Esophagus (tissue), 2 donors: ENCODE measurements around the gene KPNA4. TPM values are rescaled to one million over a fixed set of nuclear protein-coding genes. Genes with fewer than 3 reads are reported as not detected.

Experiments
- H3K27ac ChIP-seq, 2 donors: one replicate each; pipeline ENCODE4 v1.5.1; 2013; ENCODE audit warnings: low read depth in 2 of 2, mild to moderate bottlenecking in 2 of 2, inconsistent platforms in 1 of 2, low read length in 1 of 2, moderate library complexity in 1 of 2
- H3K27me3 ChIP-seq, 2 donors: one replicate each; pipeline ENCODE4 v1.6.1; 2013; ENCODE audit warnings: low read length in 2 of 2, control low read depth in 1 of 2, mild to moderate bottlenecking in 1 of 2; ENCODE audit not compliant: insufficient read depth in 2 of 2, control insufficient read depth in 1 of 2
- H3K36me3 ChIP-seq, 2 donors: one replicate each; pipeline ENCODE4 v1.6.1; 2013; ENCODE audit warnings: low read length in 1 of 2; ENCODE audit not compliant: control insufficient read depth in 2 of 2, insufficient read depth in 2 of 2
- H3K4me1 ChIP-seq, 2 donors: one replicate each; pipeline ENCODE4 v1.6.1; 2013; ENCODE audit warnings: low read length in 1 of 2; ENCODE audit not compliant: control insufficient read depth in 2 of 2, insufficient read depth in 2 of 2
- H3K4me3 ChIP-seq, 2 donors: one replicate each; pipeline ENCODE4 v1.5.1; 2013; ENCODE audit warnings: low read length in 2 of 2, mild to moderate bottlenecking in 2 of 2, low read depth in 1 of 2, moderate library complexity in 1 of 2
- H3K9me3 ChIP-seq, 2 donors: one replicate each; pipeline ENCODE4 v1.6.1; 2013; ENCODE audit warnings: mild to moderate bottlenecking in 2 of 2, low read depth in 1 of 2, low read length in 1 of 2, moderate library complexity in 1 of 2; ENCODE audit not compliant: control insufficient read depth in 2 of 2, insufficient read depth in 1 of 2
- WGBS, 2 donors: extraction: QIAGEN DNeasy Blood & Tissue Kit; methylation state at CpG; one replicate each; pipeline ENCODE4 v1.1.7; 2013; 5-methylcytosine and 5-hydroxymethylcytosine counted together
- polyA plus RNA-seq, 2 donors: library from polyadenylated mRNA; stranded (reverse); fragments of 200-250 nt; gene quantifications; one replicate each; pipeline ENCODE4 v1.2.3, GENCODE V29; 2013
- donor health status: healthy with polysubstance abuse.
- donor health status: Bipolar disorder and iron deficiency.

KPNA4 gene
- polyA plus RNA-seq, 2 donors, result 13.7 to 16.3 TPM

DNA sequence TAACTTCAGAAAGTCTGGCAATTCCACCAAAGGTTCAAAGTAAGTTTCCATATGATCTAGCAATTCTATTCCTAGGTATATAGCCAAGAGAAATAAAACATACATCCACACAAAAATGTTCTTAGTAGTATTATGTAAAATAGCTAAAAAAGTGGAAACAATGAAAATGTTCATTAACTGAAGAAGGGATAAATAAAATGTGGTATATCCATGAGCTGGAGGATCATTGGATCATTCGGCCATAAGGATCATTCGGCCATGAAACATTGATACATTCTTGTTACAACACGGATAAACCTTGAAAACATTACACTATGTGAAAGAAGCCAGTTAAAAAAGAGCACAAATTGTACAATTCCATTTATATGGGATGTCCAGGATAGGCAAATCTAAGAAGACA is 2.4 kb downstream of the KPNA4 start:
- Histone ChIP-seq H3K4me1 (no peaks in the 10 kb centered on the region), H3K27me3 (no peaks in the 10 kb centered on the region)

DNA sequence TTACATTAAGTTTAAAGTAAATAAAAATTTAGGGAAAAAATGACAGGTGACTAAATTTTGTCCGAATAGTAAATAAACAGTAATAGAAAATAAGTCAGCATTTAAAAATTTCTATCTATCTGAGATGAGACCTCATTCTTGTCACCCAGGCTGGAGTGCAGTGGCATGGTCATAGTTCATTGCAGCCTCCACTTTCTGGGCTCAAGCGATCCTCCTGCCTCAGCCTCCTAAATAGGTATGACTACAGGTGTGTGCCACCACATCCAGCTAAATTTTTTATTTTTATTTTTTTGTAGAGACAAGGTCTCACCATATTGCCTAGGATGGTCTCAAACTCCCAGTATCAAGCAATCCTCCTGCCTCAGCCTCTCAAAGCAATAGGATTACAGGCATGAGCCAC is 7.8 kb downstream of the KPNA4 start:
- H3K27ac ChIP-seq, result no peak overlapping the region
- no peak overlapping the region for H3K4me3 ChIP-seq
- WGBS, 2 donors, result 98% methylated on average over 2 of the region's 2 CpGs
- no peaks in the 10 kb centered on the region for H3K27me3 ChIP-seq
- peaks cover 0 to 8% of the 10 kb centered on the region in 2 donors for H3K4me1 ChIP-seq
- no peaks in the 10 kb centered on the region for H3K36me3 ChIP-seq
- no peaks in the 10 kb centered on the region for H3K9me3 ChIP-seq

More for the DNA sequence above, 2.4 kb downstream of the KPNA4 start:
- 88 to 90% methylated on average over 3 of the region's 3 CpGs for WGBS, 2 donors
- Histone ChIP-seq H3K36me3 (no peaks in the 10 kb centered on the region), H3K9me3 (no peaks in the 10 kb centered on the region), H3K4me3 (no peak overlapping the region), H3K27ac (no peak overlapping the region)

DNA sequence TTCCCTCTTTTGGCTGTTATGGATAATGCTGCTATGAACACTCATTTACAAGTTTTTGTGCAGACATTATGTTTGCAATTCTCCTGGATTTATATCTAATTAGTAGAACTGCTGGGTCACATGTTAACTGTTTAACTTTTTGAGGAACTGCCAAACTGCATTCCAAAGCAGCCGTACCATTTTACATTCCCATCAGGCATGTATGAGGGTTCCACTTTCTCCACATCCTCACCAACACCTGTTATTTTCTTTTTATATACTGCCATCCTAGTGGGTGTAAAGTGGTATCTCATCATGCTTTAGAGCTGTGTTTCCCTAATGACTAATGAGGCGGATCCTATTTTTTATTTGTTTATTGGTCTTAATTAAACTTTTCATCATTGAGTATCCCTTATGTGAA is 9.2 kb downstream of the KPNA4 start:
- Histone ChIP-seq H3K36me3 (no peaks in the 10 kb centered on the region), H3K4me1 (peaks cover 0 to 8% of the 10 kb centered on the region in 2 donors), H3K27me3 (no peaks in the 10 kb centered on the region), H3K4me3 (no peak overlapping the region), H3K27ac (no peak overlapping the region), H3K9me3 (no peaks in the 10 kb centered on the region)
- 81 to 89% methylated on average over 2 of the region's 2 CpGs for WGBS, 2 donors

DNA sequence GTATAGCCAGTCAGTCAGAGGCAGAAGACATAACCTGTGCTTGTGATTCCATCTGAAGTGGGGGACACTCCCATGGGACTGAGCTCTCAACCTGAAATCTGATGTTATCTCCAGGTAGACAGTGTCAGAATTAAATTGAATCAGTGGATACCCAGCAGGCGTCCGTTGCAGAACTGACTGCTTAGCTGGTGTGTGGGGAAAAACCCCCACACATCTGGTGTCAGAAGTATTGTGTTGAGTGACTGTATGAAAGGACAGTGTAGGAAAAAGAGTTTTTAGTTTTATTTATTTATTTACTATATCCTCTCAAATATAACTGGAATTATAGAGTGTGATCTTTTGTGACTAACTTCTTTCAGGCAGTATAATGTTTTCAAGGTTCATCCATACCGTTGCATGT is 10.4 kb downstream of the KPNA4 start:
- WGBS, 2 donors, result 93 to 96% methylated on average over 3 of the region's 3 CpGs
- H3K4me1 ChIP-seq, result peaks cover 0 to 8% of the 10 kb centered on the region in 2 donors
- no peak overlapping the region for H3K27ac ChIP-seq

DNA sequence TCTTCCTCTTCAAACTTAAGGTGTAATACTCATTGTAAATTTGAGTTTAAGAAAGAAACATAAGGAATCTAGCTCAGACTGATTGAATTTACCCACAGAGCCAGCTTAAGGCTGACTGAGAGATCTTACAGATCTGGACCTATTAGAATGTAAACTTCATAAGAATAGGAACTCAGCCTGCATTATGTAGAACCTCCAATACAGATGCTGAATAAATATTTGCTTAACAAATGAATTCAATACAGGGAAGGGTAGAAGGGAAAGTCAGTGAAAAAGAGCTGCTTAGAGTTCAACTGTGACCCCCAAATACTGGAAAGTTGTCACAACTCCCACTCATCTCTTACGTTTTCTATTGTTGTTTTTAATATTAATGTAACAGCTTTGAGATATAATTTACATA is 11.5 kb downstream of the KPNA4 start:
- 41 to 48% methylated on average over 1 of the region's 1 CpG for WGBS, 2 donors
- no peaks in the 10 kb centered on the region for H3K36me3 ChIP-seq
- H3K27me3 ChIP-seq, result no peaks in the 10 kb centered on the region
- no peak overlapping the region for H3K27ac ChIP-seq
- H3K4me1 ChIP-seq, result peaks cover 0 to 8% of the 10 kb centered on the region in 2 donors
- H3K9me3 ChIP-seq, result no peaks in the 10 kb centered on the region
- no peak overlapping the region for H3K4me3 ChIP-seq

More for the DNA sequence above, 10.4 kb downstream of the KPNA4 start:
- H3K9me3 ChIP-seq, result no peaks in the 10 kb centered on the region
- H3K4me3 ChIP-seq, result no peak overlapping the region
- H3K27me3 ChIP-seq, result no peaks in the 10 kb centered on the region
- H3K36me3 ChIP-seq, result no peaks in the 10 kb centered on the region

DNA sequence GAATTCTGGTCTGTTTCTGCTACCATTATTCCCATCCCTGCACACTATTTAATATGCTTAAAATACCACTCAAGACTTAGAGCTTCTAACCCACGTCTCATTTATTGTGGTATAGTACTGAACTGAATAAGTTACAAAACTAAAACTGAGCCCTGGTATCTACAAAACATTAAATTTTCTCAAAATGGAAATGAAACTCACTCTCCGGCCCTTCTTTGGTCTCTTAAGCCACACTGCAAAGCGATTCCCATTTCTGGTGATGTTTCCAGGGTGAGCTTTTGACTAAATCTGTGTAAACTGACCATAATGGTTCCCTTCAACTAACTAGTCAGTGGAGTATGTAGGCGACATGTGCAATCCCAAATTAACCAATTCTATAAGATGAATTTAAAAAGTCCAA is 18.6 kb downstream of the KPNA4 start:
- H3K4me3 ChIP-seq, result no peak overlapping the region
- no peak overlapping the region for H3K27ac ChIP-seq
- peaks cover 2 to 4% of the 10 kb centered on the region in 2 donors for H3K4me1 ChIP-seq
- H3K27me3 ChIP-seq, result no peaks in the 10 kb centered on the region
- H3K9me3 ChIP-seq, result no peaks in the 10 kb centered on the region
- 90% methylated on average over 4 of the region's 4 CpGs for WGBS, 2 donors
- H3K36me3 ChIP-seq, result no peaks in the 10 kb centered on the region

DNA sequence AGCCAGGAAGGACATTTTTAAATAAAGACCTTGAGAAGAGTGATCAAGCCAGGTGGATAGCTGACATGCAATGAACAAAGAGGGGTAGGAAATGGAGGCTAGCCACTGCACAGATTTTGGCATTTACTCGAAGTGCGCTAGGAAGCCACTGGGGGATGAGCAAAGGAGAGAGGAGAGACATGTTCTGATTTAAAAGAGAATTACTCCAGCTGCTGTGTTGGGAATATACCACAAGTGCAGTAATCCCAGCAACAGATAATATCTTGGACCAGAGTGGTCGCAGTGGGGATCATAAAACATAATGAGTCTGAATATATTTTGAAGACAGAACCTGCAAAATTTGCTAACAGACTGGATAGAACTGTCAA is 19.9 kb downstream of the KPNA4 start:
- no peak overlapping the region for H3K4me3 ChIP-seq
- no peaks in the 10 kb centered on the region for H3K27me3 ChIP-seq
- no peak overlapping the region for H3K27ac ChIP-seq
- 90 to 94% methylated on average over 3 of the region's 3 CpGs for WGBS, 2 donors
- no peaks in the 10 kb centered on the region for H3K9me3 ChIP-seq
- no peaks in the 10 kb centered on the region for H3K36me3 ChIP-seq
- peaks cover 2 to 4% of the 10 kb centered on the region in 2 donors for H3K4me1 ChIP-seq

DNA sequence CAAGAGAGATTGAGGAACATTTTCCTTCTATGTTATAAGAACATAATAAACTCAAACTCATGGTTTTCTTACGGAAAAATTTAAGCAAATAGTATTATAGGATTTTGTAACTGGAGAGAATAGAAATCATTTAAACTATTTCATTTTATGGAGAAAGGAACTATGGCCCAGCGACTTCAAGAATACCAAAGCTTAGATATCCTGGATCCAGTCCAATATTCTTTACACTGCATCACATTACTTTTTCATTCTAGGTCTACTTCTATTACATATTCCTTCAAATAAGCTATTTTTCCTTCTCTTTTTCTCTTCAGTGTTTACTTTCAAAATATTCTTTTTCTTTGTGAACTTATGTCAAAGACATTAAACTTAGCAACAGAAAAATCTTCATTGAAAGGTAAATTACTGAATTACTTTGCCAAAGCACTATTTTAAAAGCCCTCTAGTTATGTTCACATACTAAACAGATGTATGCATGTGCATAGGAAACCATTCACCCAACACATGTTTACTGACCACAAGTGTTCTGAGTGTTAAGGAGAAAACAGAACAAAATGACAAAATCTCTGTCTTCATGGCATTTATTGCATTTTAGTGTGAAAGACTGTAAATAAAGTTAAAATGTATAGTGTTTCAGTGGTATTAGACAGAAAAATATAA is 20.4 kb downstream of the KPNA4 start:
- H3K4me3 ChIP-seq, result no peak overlapping the region
- no peaks in the 10 kb centered on the region for H3K36me3 ChIP-seq
- peaks cover 2 to 4% of the 10 kb centered on the region in 2 donors for H3K4me1 ChIP-seq
- H3K27me3 ChIP-seq, result no peaks in the 10 kb centered on the region
- no peaks in the 10 kb centered on the region for H3K9me3 ChIP-seq
- 66 to 77% methylated on average over 2 of the region's 2 CpGs for WGBS, 2 donors
- H3K27ac ChIP-seq, result no peak overlapping the region

DNA sequence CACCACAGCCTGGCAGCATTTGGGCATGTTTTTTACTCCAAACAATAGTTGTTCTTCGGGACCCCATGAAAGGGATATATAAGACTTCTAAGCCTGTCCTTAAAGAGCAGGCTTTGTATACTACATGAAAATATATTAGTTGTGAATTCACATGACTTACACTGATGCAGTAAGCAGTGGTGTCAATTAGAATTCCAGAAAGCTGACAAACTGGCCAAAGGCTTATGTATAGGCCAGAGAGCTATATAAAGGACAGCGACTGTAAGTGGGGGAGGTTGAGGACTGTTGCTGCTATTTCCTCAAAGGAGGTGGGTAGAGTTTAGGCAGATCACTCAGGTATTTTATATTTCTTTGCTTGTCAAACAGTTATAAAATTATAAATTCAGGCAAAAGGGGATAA is 24.8 kb downstream of the KPNA4 start:
- Histone ChIP-seq H3K4me1 (peaks cover 2 to 4% of the 10 kb centered on the region in 2 donors), H3K27me3 (no peaks in the 10 kb centered on the region), H3K36me3 (no peaks in the 10 kb centered on the region), H3K27ac (no peak overlapping the region), H3K4me3 (no peak overlapping the region), H3K9me3 (no peaks in the 10 kb centered on the region)
- 93 to 94% methylated on average over 2 of the region's 2 CpGs for WGBS, 2 donors

DNA sequence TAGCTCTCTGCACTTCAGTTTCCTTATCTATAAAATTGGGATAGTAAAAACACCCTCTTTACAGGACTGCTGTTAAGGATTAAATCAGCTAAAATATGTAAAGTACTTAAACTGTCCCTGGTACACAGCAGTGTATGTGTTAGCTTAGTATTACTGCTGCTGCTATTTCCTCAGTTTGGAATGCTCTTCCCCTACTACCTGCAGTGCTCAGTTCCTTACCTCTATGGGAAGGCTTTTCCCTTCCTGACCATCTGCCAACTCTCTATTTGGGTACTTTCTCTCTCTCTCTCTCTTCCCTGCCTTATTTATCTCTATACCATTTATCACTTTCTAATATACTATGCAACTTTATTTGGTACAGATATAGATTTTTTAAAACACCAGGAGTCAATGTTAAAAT is 26.5 kb downstream of the KPNA4 start:
- H3K4me1 ChIP-seq, result peaks cover 1 to 2% of the 10 kb centered on the region in 2 donors
- H3K4me3 ChIP-seq, result no peak overlapping the region
- H3K36me3 ChIP-seq, result no peaks in the 10 kb centered on the region
- H3K27ac ChIP-seq, result no peak overlapping the region
- H3K9me3 ChIP-seq, result no peaks in the 10 kb centered on the region
- no peaks in the 10 kb centered on the region for H3K27me3 ChIP-seq
